Endodermal cell (in vitro differentiated cells): ENCODE measurements around the gene ARL3. TPM values are rescaled to one million over a fixed set of nuclear protein-coding genes. Genes with fewer than 3 reads are reported as not detected.

Source experiments
- DNase-seq: peaks from one replicate; pipeline ENCODE4 v3.0.0-alpha.2; 2017
- H3K27ac ChIP-seq: 2 replicates; pipeline ENCODE4 v1.5.1; 2013; ENCODE audit warnings: mild to moderate bottlenecking, low read depth, low read length, moderate library complexity
- H3K27me3 ChIP-seq: 2 replicates; pipeline ENCODE4 v1.6.1; 2013; ENCODE audit warnings: mild to moderate bottlenecking, low read length, moderate library complexity; ENCODE audit not compliant: insufficient read depth, control insufficient read depth, poor library complexity, severe bottlenecking
- H3K36me3 ChIP-seq: 2 replicates; pipeline ENCODE4 v1.7.0; 2013; ENCODE audit warnings: mild to moderate bottlenecking, low read length, moderate library complexity; ENCODE audit not compliant: control insufficient read depth, insufficient read depth
- H3K4me1 ChIP-seq: one replicate; pipeline ENCODE4 v1.7.0; 2013; ENCODE audit warnings: low read length; ENCODE audit not compliant: control insufficient read depth, insufficient read depth
- H3K4me3 ChIP-seq: 2 replicates; pipeline ENCODE4 v1.5.1; 2013; ENCODE audit warnings: mild to moderate bottlenecking, low read length, moderate library complexity
- H3K9ac ChIP-seq: 2 replicates; pipeline ENCODE4 v1.6.1; 2013; ENCODE audit warnings: mild to moderate bottlenecking, low read length, moderate library complexity; ENCODE audit not compliant: poor library complexity, severe bottlenecking; ENCODE audit errors: extremely low read depth
- H3K9me3 ChIP-seq: 2 replicates; pipeline ENCODE4 v1.6.1; 2013; ENCODE audit warnings: mild to moderate bottlenecking, low read length, moderate library complexity; ENCODE audit not compliant: control insufficient read depth
- H3K27ac Mint-ChIP-seq: 2 replicates; pipeline ENCODE4 v1.8.0; 2020; ENCODE audit warnings: mixed read lengths
- H3K27me3 Mint-ChIP-seq: 2 replicates; pipeline ENCODE4 v1.8.0; 2021; ENCODE audit warnings: mild to moderate bottlenecking, mixed read lengths; ENCODE audit not compliant: insufficient read depth
- H3K36me3 Mint-ChIP-seq: 2 replicates; pipeline ENCODE4 v1.8.0; 2020; ENCODE audit warnings: low read depth, mixed read lengths
- H3K4me1 Mint-ChIP-seq: 2 replicates; pipeline ENCODE4 v1.8.0; 2020; ENCODE audit warnings: mixed read lengths
- H3K4me3 Mint-ChIP-seq: 2 replicates; pipeline ENCODE4 v1.8.0; 2020; ENCODE audit warnings: mild to moderate bottlenecking, moderate library complexity, mixed read lengths
- H3K9me3 Mint-ChIP-seq: 2 replicates; pipeline ENCODE4 v1.8.0; 2020; ENCODE audit warnings: mild to moderate bottlenecking, mixed read lengths
- WGBS, 2 experiments: methylation state at CpG; one replicate each; pipeline versions ENCODE4 v1.1.5 to v1.1.7; 2013; ENCODE audit warnings: missing lambda C conversion rate in 2 of 2, mixed read lengths in 1 of 2; ENCODE audit not compliant: insufficient coverage in 1 of 2, insufficient read length in 1 of 2; 5-methylcytosine and 5-hydroxymethylcytosine counted together
- total RNA-seq, 2 donors: library from RNA; stranded (reverse); fragmentation: NEBNext Ultra II Directional in 1 of 2; extraction: Animal tissue kit (Norgen Biotek cat#: 25700) in 1 of 2; gene quantifications; 2 replicates in 1 of 2; 3 replicates in 1 of 2; pipeline ENCODE4 v1.2.1, GENCODE V29; 2021
- TF ChIP-seq, protein P1 (sequence below): fragments of 200-600 bp; sonication (generic); conservative IDR thresholded peaks from 2 replicates; pipeline ENCODE4 v1.5.0; 2021; ENCODE audit warnings: antibody characterized with exemption, mild to moderate bottlenecking

The ARL3 gene
- total RNA-seq, 2 donors from 2014 or later = 20.3 to 25.6 TPM

DNA sequence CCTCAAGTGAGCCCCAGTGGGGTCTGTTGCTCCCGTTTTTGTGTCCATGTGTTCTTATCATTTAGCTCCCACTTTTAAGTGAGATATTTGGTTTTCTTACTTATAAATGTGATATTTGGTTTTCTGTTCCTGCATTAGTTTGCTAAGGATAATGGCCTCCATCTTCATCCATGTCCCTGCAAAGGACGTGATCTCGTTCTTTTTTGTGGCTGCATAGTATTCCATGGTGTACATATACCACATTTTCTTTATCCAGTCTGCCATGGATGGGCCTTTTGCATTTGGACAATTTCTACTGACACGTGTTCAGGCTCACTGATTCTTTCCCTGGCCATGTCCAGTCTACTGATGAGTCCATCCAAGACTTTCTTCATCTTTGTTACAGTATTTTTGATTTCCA, 9.8 kb upstream of the ARL3 start:
- H3K27me3 Mint-ChIP-seq = no peaks in the 10 kb centered on the region
- no peak overlapping the region for H3K27ac Mint-ChIP-seq
- H3K9me3 Mint-ChIP-seq = peaks cover 4% of the 10 kb centered on the region
- H3K36me3 ChIP-seq = peaks cover 44% of the 10 kb centered on the region
- H3K4me3 Mint-ChIP-seq = no peak overlapping the region
- no peak for DNase-seq
- no peaks in the 10 kb centered on the region for H3K9me3 ChIP-seq
- TF ChIP-seq, protein P1, sequence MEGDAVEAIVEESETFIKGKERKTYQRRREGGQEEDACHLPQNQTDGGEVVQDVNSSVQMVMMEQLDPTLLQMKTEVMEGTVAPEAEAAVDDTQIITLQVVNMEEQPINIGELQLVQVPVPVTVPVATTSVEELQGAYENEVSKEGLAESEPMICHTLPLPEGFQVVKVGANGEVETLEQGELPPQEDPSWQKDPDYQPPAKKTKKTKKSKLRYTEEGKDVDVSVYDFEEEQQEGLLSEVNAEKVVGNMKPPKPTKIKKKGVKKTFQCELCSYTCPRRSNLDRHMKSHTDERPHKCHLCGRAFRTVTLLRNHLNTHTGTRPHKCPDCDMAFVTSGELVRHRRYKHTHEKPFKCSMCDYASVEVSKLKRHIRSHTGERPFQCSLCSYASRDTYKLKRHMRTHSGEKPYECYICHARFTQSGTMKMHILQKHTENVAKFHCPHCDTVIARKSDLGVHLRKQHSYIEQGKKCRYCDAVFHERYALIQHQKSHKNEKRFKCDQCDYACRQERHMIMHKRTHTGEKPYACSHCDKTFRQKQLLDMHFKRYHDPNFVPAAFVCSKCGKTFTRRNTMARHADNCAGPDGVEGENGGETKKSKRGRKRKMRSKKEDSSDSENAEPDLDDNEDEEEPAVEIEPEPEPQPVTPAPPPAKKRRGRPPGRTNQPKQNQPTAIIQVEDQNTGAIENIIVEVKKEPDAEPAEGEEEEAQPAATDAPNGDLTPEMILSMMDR = no peak
- H3K4me1 ChIP-seq = no peaks in the 10 kb centered on the region
- WGBS, 2 experiments = 82 to 91% methylated on average over 3 to 4 of the region's 4 CpGs
- H3K27me3 ChIP-seq = no peaks in the 10 kb centered on the region
- peaks cover 44% of the 10 kb centered on the region for H3K36me3 Mint-ChIP-seq
- H3K27ac ChIP-seq = no peak overlapping the region
- peaks cover 10% of the 10 kb centered on the region for H3K4me1 Mint-ChIP-seq
- H3K4me3 ChIP-seq = no peak overlapping the region
- H3K9ac ChIP-seq = no peak overlapping the region

DNA sequence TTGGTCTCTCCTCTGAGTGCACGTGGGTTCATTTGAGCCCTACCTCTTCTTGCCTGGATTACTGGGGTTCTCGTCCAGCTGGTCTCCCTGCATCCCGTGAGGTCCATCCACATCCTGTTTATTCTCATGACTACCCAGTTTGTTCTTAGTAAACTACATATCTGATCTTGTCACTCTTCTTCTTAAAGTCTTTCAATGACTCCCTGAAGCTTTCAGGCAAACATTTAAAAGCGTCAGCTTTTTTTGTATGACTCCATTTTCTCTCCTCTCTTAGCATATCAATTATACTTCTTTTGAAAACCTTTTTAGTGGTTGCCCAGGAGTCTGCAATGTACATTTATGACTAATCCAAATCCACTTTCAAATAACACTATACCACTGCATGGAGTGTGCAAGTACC, 7.8 kb upstream of the ARL3 start:
- no peak for DNase-seq
- Histone ChIP-seq H3K27me3 (no peaks in the 10 kb centered on the region), H3K9ac (no peak overlapping the region), H3K4me1 (peaks cover 6% of the 10 kb centered on the region), H3K36me3 (peaks cover 32% of the 10 kb centered on the region), H3K27ac (no peak overlapping the region), H3K9me3 (no peaks in the 10 kb centered on the region), H3K4me3 (no peak overlapping the region)
- 92 to 93% methylated on average over 4 of the region's 4 CpGs for WGBS, 2 experiments
- TF ChIP-seq, protein P1 = no peak
- H3K9me3 Mint-ChIP-seq = peaks cover 4% of the 10 kb centered on the region
- H3K27ac Mint-ChIP-seq = peak overlapping the region; percentile 31
- no peaks in the 10 kb centered on the region for H3K27me3 Mint-ChIP-seq
- H3K36me3 Mint-ChIP-seq = peaks cover 34% of the 10 kb centered on the region
- H3K4me1 Mint-ChIP-seq = peaks cover 27% of the 10 kb centered on the region
- H3K4me3 Mint-ChIP-seq = no peak overlapping the region

DNA sequence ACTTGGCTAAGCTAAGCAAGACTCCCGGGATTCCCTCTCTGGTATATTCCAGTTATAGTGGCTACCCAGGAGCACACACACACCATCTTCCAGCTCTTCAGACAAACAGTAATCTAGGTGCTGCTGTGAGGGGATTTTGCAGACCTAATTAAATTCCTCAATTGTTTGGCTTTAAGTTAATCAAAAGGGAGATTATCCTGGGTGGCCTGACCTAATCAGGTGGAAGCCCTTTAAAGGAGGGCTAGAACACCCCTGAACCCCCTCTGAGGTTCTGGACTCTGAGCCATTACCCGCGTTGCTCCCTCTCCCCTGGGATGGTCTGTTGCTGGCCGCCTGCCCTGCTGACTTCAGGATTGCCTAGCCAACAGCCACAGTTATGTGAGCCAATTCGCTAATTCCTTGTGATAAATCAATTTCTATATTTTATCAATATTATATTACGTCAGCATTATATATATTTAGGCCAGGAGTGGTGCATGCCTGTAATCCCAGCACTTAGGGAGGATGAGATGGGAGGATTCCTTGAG, 6.6 kb upstream of the ARL3 start:
- Histone ChIP-seq H3K4me1 (peaks cover 6% of the 10 kb centered on the region), H3K27me3 (no peaks in the 10 kb centered on the region), H3K9ac (no peak overlapping the region), H3K36me3 (peaks cover 25% of the 10 kb centered on the region), H3K9me3 (no peaks in the 10 kb centered on the region), H3K27ac (no peak overlapping the region), H3K4me3 (peak overlapping the region; percentile 20)
- Mint-ChIP-seq H3K27ac (no peak overlapping the region), H3K36me3 (peaks cover 29% of the 10 kb centered on the region), H3K9me3 (peaks cover 4% of the 10 kb centered on the region), H3K4me3 (no peak overlapping the region), H3K4me1 (peaks cover 35% of the 10 kb centered on the region), H3K27me3 (no peaks in the 10 kb centered on the region)
- TF ChIP-seq, protein P1 = no peak
- no peak for DNase-seq
- WGBS, 2 experiments = 90 to 96% methylated on average over 3 to 4 of the region's 6 CpGs
